Measurements from ENCODE around the gene MRPL34.

MRPL34 gene

DNA sequence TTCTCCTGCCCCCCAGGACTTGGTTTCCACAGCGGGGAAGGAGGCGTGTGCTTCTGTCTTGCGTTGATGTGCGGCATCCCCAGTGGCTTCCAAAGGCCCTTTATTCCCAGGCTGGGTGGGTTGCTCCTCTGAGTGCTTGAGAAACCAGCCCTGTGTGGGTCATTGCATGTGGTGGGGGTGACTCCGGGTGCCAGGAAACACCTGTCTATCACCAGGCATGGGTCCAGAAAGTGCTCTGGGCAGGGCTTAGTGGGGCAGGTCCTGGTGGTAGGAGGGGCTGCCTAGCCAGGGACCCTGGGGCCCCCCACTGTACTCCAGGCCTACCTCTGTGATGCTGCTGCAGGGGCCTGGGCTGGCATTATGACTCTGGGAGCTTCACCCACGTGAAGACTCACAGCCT, 13.3 kb downstream of the MRPL34 start:
- H3K4me1 ChIP-seq (ENCODE audit: low read length) = no peaks in the 10 kb centered on the region
- H3F3A ChIP-seq (ENCODE audit: insufficient read depth, low read length) = no peaks in the 10 kb centered on the region
- H3K4me2 ChIP-seq (ENCODE audit: low read depth, low read length) = no peak overlapping the region
- H3K9me3 ChIP-seq (replicated peaks; ENCODE audit: insufficient read depth, low read length) = no peaks in the 10 kb centered on the region
- no peaks in the 10 kb centered on the region for H4K20me1 ChIP-seq (ENCODE audit: insufficient read depth, low read length)
- H3K9ac ChIP-seq (ENCODE audit: low read length) = no peak overlapping the region
- 0 out of 2 replicates have a peak, but pooled peaks cover 4% of the 10 kb centered on the region for H3K36me3 ChIP-seq (replicated peaks; ENCODE audit: insufficient read depth, low read length)
- no peak for TF ChIP-seq EZH2phosphoT487 (IDR thresholded peaks at IDR 0.05; ENCODE audit: low read length)
- TF ChIP-seq, protein P1, sequence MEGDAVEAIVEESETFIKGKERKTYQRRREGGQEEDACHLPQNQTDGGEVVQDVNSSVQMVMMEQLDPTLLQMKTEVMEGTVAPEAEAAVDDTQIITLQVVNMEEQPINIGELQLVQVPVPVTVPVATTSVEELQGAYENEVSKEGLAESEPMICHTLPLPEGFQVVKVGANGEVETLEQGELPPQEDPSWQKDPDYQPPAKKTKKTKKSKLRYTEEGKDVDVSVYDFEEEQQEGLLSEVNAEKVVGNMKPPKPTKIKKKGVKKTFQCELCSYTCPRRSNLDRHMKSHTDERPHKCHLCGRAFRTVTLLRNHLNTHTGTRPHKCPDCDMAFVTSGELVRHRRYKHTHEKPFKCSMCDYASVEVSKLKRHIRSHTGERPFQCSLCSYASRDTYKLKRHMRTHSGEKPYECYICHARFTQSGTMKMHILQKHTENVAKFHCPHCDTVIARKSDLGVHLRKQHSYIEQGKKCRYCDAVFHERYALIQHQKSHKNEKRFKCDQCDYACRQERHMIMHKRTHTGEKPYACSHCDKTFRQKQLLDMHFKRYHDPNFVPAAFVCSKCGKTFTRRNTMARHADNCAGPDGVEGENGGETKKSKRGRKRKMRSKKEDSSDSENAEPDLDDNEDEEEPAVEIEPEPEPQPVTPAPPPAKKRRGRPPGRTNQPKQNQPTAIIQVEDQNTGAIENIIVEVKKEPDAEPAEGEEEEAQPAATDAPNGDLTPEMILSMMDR (IDR thresholded peaks at IDR 0.05; ENCODE audit: low read length) = no peak
- no peak overlapping the region for H3K4me3 ChIP-seq (ENCODE audit: low read length)
- DNase-seq = no peak
- H3K79me2 ChIP-seq (ENCODE audit: low read length) = peaks cover 7% of the 10 kb centered on the region
- no peaks in the 10 kb centered on the region for H3K27me3 ChIP-seq (replicated peaks; ENCODE audit: insufficient read depth, low read length)
- no peak overlapping the region for H2AFZ ChIP-seq (ENCODE audit: low read length)
- H3K9me2 ChIP-seq (replicated peaks; ENCODE audit: insufficient read depth, low read length) = no peaks in the 10 kb centered on the region
- H3K27ac ChIP-seq (ENCODE audit: low read length) = no peak overlapping the region

DNA sequence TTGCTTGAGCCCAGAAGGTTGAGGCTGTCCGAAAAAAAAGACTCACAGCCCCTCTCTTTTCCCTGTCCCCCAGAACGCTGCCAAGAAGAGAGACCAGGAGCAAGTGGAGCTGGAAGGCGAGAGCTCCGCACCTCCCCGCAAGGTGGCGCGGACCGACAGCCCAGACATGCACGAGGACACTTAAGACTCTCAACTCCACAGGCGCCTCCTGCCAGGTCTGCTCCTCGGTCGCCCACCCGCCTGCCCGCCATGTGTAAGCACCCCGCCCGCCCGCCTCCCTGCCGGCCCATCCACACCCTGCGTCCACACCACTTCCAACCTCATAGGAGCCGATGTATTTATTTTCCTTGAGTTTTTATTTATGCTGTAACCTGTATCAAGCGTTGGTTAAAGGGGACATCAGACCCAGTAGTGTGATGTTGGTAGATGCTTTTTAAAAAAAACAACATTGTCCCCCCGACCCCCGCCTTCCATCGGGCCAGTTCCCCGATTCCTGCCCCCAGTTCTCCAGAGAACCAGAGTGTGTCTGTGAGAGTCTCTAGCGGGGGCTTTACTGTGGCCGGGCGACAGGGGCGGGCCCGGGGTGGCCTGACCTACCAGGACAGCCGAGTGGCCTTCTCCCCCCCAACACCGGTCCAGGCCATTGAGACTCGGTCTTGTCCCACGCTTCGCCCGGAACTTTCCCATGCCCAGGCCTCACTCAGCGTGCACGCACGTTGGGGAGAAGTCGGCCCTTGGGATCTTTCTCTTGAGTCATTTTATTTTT, 14.0 kb downstream of the MRPL34 start:
- no peak overlapping the region for H3K27ac ChIP-seq (ENCODE audit: low read length)
- H2AFZ ChIP-seq (ENCODE audit: low read length) = no peak overlapping the region
- H3K4me3 ChIP-seq (ENCODE audit: low read length) = no peak overlapping the region
- H3K79me2 ChIP-seq (ENCODE audit: low read length) = 0 out of 2 replicates have a peak, but pooled peaks cover under 1% of the 10 kb centered on the region
- TF ChIP-seq, protein P1 (IDR thresholded peaks at IDR 0.05; ENCODE audit: low read length) = no peak
- no peak for TF ChIP-seq EZH2phosphoT487 (IDR thresholded peaks at IDR 0.05; ENCODE audit: low read length)
- no peak for TF ChIP-seq EZH2 (optimal IDR thresholded peaks at IDR 0.05; ENCODE audit: low read depth, low read length)
- 0 out of 2 replicates have a peak, but pooled peaks cover under 1% of the 10 kb centered on the region for H3K36me3 ChIP-seq (replicated peaks; ENCODE audit: insufficient read depth, low read length)
- H3F3A ChIP-seq (ENCODE audit: insufficient read depth, low read length) = no peaks in the 10 kb centered on the region
- H3K9me3 ChIP-seq (replicated peaks; ENCODE audit: insufficient read depth, low read length) = no peaks in the 10 kb centered on the region
- no peaks in the 10 kb centered on the region for H3K4me1 ChIP-seq (ENCODE audit: low read length)
- no peaks in the 10 kb centered on the region for H4K20me1 ChIP-seq (ENCODE audit: insufficient read depth, low read length)
- no peaks in the 10 kb centered on the region for H3K9me2 ChIP-seq (replicated peaks; ENCODE audit: insufficient read depth, low read length)
- no peak overlapping the region for H3K9ac ChIP-seq (ENCODE audit: low read length)
- no peaks in the 10 kb centered on the region for H3K27me3 ChIP-seq (replicated peaks; ENCODE audit: insufficient read depth, low read length)
- no peak for DNase-seq
- H3K4me2 ChIP-seq (ENCODE audit: low read depth, low read length) = no peak overlapping the region

DNA sequence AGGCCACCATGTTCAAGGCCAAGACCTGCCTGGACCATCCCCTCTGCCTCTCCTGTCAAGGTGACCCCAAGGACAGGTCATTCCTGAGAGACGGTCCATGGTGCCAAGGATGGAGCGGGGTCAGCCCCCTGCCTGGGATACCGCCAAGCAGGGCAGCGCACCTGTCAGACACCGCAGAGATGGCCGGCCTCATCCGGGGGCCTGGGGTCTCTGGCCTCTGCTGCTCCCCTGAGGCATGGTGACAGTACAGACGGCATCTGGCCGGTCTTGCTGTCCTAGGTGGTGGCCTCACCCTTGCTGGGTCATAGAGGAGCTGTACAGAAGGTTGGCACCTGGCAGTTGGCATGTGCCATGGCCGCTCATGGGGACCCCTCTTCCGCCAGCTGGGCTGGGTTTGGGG, 14.8 kb downstream of the MRPL34 start:
- H2AFZ ChIP-seq (ENCODE audit: low read length) = no peak overlapping the region
- H4K20me1 ChIP-seq (ENCODE audit: insufficient read depth, low read length) = no peaks in the 10 kb centered on the region
- no peaks in the 10 kb centered on the region for H3F3A ChIP-seq (ENCODE audit: insufficient read depth, low read length)
- no peaks in the 10 kb centered on the region for H3K79me2 ChIP-seq (ENCODE audit: low read length)
- no peaks in the 10 kb centered on the region for H3K36me3 ChIP-seq (replicated peaks; ENCODE audit: insufficient read depth, low read length)
- H3K27me3 ChIP-seq (replicated peaks; ENCODE audit: insufficient read depth, low read length) = no peaks in the 10 kb centered on the region
- no peak for DNase-seq
- H3K4me2 ChIP-seq (ENCODE audit: low read depth, low read length) = no peak overlapping the region
- no peak overlapping the region for H3K9ac ChIP-seq (ENCODE audit: low read length)
- no peak overlapping the region for H3K27ac ChIP-seq (ENCODE audit: low read length)
- H3K9me3 ChIP-seq (replicated peaks; ENCODE audit: insufficient read depth, low read length) = no peaks in the 10 kb centered on the region
- no peaks in the 10 kb centered on the region for H3K4me1 ChIP-seq (ENCODE audit: low read length)
- no peak overlapping the region for H3K4me3 ChIP-seq (ENCODE audit: low read length)
- TF ChIP-seq EZH2 (optimal IDR thresholded peaks at IDR 0.05; ENCODE audit: low read depth, low read length) (no peak), EZH2phosphoT487 (IDR thresholded peaks at IDR 0.05; ENCODE audit: low read length) (no peak)
- TF ChIP-seq, protein P1 (IDR thresholded peaks at IDR 0.05; ENCODE audit: low read length) = no peak
- no peaks in the 10 kb centered on the region for H3K9me2 ChIP-seq (replicated peaks; ENCODE audit: insufficient read depth, low read length)

Data from MM.1S (cell line).